ENCODE measurements around the gene FTL. TPM values are rescaled to one million over a fixed set of nuclear protein-coding genes. Genes with fewer than 3 reads are reported as not detected.

FTL gene
- total RNA-seq, 1 donor = 5,494 TPM

- no peak for TF ChIP-seq CTCF (IDR thresholded peaks at IDR 0.05; ENCODE audit: insufficient read depth, low read length)
These were observed 49.2 kb downstream of the FTL start for GRCh38 chr19:49014123-49014869.

GRCh38 chr19:49014870-49015255 lies 49.8 kb downstream of the FTL start:
- no peak for TF ChIP-seq CTCF (IDR thresholded peaks at IDR 0.05; ENCODE audit: insufficient read depth, low read length)
- DNase-seq (ENCODE audit: low read depth) = no peak
- no peak overlapping the region for H3K4me3 ChIP-seq (ENCODE audit: low read depth, low read length)

More at GRCh38 chr19:49014123-49014869, 49.2 kb downstream of the FTL start:
- H3K4me3 ChIP-seq (ENCODE audit: low read depth, low read length) = no peak overlapping the region
- no peak for DNase-seq (ENCODE audit: low read depth)

- no peak overlapping the region for H3K4me3 ChIP-seq (ENCODE audit: low read depth, low read length)
- no peak for DNase-seq (ENCODE audit: low read depth)
- TF ChIP-seq CTCF (IDR thresholded peaks at IDR 0.05; ENCODE audit: insufficient read depth, low read length) = no peak
These were observed 51.1 kb downstream of the FTL start for GRCh38 chr19:49016067-49016839.

Small RNA genes lying within 50 kb of the gene (small RNA-seq; reads per million reads assigned to genes)
- not detected for gene AC026803.1
- gene MIR6798 = not detected

Other genes starting within 250 kb of the FTL start
- 2.5 and 8.0 TPM in 2 replicates for gene MAMSTR, start 245.6 kb upstream of the FTL start, total RNA-seq (ENCODE audit: low replicate concordance)
- gene RASIP1, start 224.7 kb upstream of the FTL start, total RNA-seq (ENCODE audit: low replicate concordance) = 0.16 and 0.45 TPM in 2 replicates
- gene IZUMO1, start 218.4 kb upstream of the FTL start, total RNA-seq (ENCODE audit: low replicate concordance) = not detected in 2 replicates
- gene FUT1, start 212.7 kb upstream of the FTL start, total RNA-seq (ENCODE audit: low replicate concordance) = under 0.01 TPM in 1 of 2 replicates, not detected in the other
- gene FGF21, start 209.8 kb upstream of the FTL start, total RNA-seq (ENCODE audit: low replicate concordance) = not detected in 2 replicates
- gene BCAT2, start 154.3 kb upstream of the FTL start, total RNA-seq (ENCODE audit: low replicate concordance) = 9.6 and 30.4 TPM in 2 replicates
- 3.6 and 25.5 TPM in 2 replicates for gene HSD17B14, start 128.8 kb upstream of the FTL start, total RNA-seq (ENCODE audit: low replicate concordance)
- 28.9 and 44.0 TPM in 2 replicates for gene PLEKHA4, start 96.7 kb upstream of the FTL start, total RNA-seq (ENCODE audit: low replicate concordance)
- gene PPP1R15A, start 92.9 kb upstream of the FTL start, total RNA-seq (ENCODE audit: low replicate concordance) = 45.8 and 53.6 TPM in 2 replicates
- gene TULP2, start 66.6 kb upstream of the FTL start, total RNA-seq (ENCODE audit: low replicate concordance) = 0.54 TPM in 1 of 2 replicates, not detected in the other
- 267 and 932 TPM in 2 replicates for gene NUCB1, start 65.0 kb upstream of the FTL start, total RNA-seq (ENCODE audit: low replicate concordance)
- not detected in 2 replicates for gene DHDH, start 31.6 kb upstream of the FTL start, total RNA-seq (ENCODE audit: low replicate concordance)
- gene BAX, start 10.4 kb upstream of the FTL start, total RNA-seq (ENCODE audit: low replicate concordance) = 15.5 and 45.8 TPM in 2 replicates
- 5.5 and 38.6 TPM in 2 replicates for gene GYS1, start 28.0 kb downstream of the FTL start, total RNA-seq (ENCODE audit: low replicate concordance)
- gene RUVBL2, start 28.6 kb downstream of the FTL start, total RNA-seq (ENCODE audit: low replicate concordance) = 16.3 and 119 TPM in 2 replicates
- not detected in 2 replicates for gene LHB, start 51.8 kb downstream of the FTL start, total RNA-seq (ENCODE audit: low replicate concordance)
- not detected in 2 replicates for gene CGB3, start 59.0 kb downstream of the FTL start, total RNA-seq (ENCODE audit: low replicate concordance)
- not detected in 2 replicates for gene CGB2, start 66.6 kb downstream of the FTL start, total RNA-seq (ENCODE audit: low replicate concordance)
- not detected in 2 replicates for gene CGB1, start 71.6 kb downstream of the FTL start, total RNA-seq (ENCODE audit: low replicate concordance)
- not detected in 2 replicates for gene CGB5, start 78.5 kb downstream of the FTL start, total RNA-seq (ENCODE audit: low replicate concordance)
- gene CGB8, start 83.8 kb downstream of the FTL start, total RNA-seq (ENCODE audit: low replicate concordance) = not detected in 2 replicates
- gene CGB7, start 92.4 kb downstream of the FTL start, total RNA-seq (ENCODE audit: low replicate concordance) = 0.09 TPM in 1 of 2 replicates, not detected in the other
- not detected in 2 replicates for gene NTF4, start 99.5 kb downstream of the FTL start, total RNA-seq (ENCODE audit: low replicate concordance)
- not detected in 2 replicates for gene KCNA7, start 107.4 kb downstream of the FTL start, total RNA-seq (ENCODE audit: low replicate concordance)
- gene SNRNP70, start 120.1 kb downstream of the FTL start, total RNA-seq (ENCODE audit: low replicate concordance) = 111 and 129 TPM in 2 replicates
- 2.2 and 3.7 TPM in 2 replicates for gene LIN7B, start 149.1 kb downstream of the FTL start, total RNA-seq (ENCODE audit: low replicate concordance)
- gene C19orf73, start 153.8 kb downstream of the FTL start, total RNA-seq (ENCODE audit: low replicate concordance) = 0.41 and 0.54 TPM in 2 replicates
- gene PPFIA3, start 154.2 kb downstream of the FTL start, total RNA-seq (ENCODE audit: low replicate concordance) = 0.99 and 2.4 TPM in 2 replicates
- gene HRC, start 190.1 kb downstream of the FTL start, total RNA-seq (ENCODE audit: low replicate concordance) = not detected in 2 replicates
- gene TRPM4, start 192.5 kb downstream of the FTL start, total RNA-seq (ENCODE audit: low replicate concordance) = 14.0 and 15.0 TPM in 2 replicates

Data from fibroblast of the aortic adventitia (primary cell).